GM19239 (cell line): ENCODE data around the gene CBLIF.
"Not testable (repeated sequence)": the region's sequence is repeated elsewhere in the genome, so short reads cannot be mapped to it uniquely, and the experiment has no call there.

ENCODE experiments used
- DNase-seq: peaks from one replicate; pipeline ENCODE4 v3.0.0; 2011; ENCODE audit warnings: low spot score; ENCODE audit not compliant: insufficient read length
- FAIRE-seq: peaks from 2 replicates; lab custom pipeline; 2011; peaks lifted over from hg19 to GRCh38; lab: Jason Lieb, UNC

The CBLIF gene

GRCh38 chr11:59845399-59845798 lies at the start of gene CBLIF:
CBLIF (minus strand) TSS chr11:59845499; CDS start chr11:59845453, 46 bp downstream.
- no peak for FAIRE-seq
- DNase-seq: no peak

DNA sequence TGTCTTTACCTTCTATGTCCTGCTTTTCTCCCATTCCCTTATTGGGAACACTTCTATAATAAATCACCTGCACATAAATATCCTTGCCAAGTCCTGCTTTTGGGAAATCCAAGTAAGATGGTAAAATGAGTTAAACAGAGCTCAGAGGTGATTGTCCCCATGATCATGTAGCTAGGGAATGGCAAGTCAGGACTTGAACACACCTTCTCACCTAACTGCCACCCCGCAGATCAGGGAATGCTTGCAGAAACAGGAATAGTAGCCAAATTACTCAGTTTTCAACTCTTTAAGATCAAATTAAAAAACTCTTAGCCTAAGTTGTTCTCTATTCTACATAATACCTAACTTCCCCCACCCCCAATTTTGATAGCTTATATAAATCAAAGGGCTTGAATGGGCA lies 49.3 kb upstream of the CBLIF start:
- no peak for DNase-seq
- FAIRE-seq: no peak

- no peak for FAIRE-seq
- DNase-seq: no peak
These were observed 46.5 kb upstream of the CBLIF start for GRCh38 chr11:59891781-59892181.

DNA sequence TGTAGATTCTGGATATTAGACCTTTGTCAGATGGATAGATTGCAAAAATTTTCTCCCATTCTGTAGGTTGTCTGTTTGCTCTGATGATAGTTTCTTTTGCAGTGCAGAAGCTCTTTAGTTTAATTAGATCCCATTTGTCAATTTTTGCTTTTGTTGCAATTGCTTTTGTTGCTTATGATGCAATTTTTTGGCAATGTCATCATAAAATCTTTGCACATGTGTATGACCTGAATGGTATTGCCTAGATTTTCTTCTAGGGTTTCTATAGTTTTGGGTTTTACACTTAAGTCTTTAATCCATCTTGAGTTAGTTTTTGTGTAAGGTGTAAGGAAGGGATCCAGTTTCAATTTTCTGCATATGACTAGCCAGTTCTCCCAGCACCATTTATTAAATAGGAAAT lies 41.9 kb upstream of the CBLIF start:
- not testable (repeated sequence) for DNase-seq, FAIRE-seq

DNA sequence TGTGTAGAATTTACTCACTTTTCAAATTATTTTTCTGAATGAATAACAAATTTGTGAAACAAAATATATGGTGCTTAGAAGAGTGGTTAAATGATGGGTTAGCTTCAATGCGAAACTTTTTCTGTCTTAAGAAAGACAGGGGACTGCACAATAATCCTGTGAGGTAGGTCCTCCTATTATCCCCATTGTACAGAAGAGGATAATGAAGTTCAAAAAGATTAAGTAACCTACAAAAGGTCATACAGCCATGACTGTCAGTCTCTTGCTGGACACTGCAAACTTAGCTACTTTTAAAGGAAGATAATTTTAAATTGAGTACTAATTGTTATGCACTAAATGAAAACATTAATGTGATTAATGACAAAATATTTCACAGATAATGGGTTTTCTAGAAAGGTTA lies 38.3 kb upstream of the CBLIF start:
- no peak for DNase-seq
- FAIRE-seq: no peak

DNA sequence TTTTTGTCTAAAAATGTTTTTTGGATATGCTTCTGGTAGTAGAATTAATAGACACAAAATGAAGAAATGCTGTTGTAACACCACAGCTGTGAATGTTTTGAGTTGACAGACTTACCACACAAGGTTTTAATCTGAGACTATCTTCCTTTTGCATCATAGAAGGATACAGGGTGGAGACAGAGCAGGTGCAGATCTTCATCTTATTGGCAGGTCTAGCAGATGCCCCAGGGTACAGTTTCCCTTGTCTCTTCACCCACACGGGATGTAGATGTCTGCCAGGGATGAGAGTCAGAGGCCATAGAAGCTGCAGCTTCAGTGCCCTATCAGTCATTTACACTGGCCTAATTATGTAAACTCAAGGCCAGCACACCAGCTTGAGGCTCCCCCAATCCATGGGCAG lies 34.3 kb upstream of the CBLIF start:
- FAIRE-seq: no peak
- DNase-seq: no peak

- FAIRE-seq: no peak
- DNase-seq: no peak
These were observed 33.3 kb upstream of the CBLIF start, which contains the start of gene OOSP3 for GRCh38 chr11:59878575-59878974. OOSP3 (plus strand) TSS chr11:59878782; CDS start chr11:59878809, 27 bp downstream.

GRCh38 chr11:59877784-59878183 lies 32.5 kb upstream of the CBLIF start:
- DNase-seq (no peak), FAIRE-seq (no peak)

- FAIRE-seq: no peak
- no peak for DNase-seq
These were observed 32.0 kb upstream of the CBLIF start for GRCh38 chr11:59877325-59877724.

- FAIRE-seq (no peak), DNase-seq (no peak)
These were observed 30.7 kb upstream of the CBLIF start for GRCh38 chr11:59875856-59876519.

GRCh38 chr11:59872076-59872475 lies 26.8 kb upstream of the CBLIF start:
- DNase-seq (no peak), FAIRE-seq (no peak)

GRCh38 chr11:59867946-59868345 lies 22.6 kb upstream of the CBLIF start:
- DNase-seq (no peak), FAIRE-seq (no peak)

DNA sequence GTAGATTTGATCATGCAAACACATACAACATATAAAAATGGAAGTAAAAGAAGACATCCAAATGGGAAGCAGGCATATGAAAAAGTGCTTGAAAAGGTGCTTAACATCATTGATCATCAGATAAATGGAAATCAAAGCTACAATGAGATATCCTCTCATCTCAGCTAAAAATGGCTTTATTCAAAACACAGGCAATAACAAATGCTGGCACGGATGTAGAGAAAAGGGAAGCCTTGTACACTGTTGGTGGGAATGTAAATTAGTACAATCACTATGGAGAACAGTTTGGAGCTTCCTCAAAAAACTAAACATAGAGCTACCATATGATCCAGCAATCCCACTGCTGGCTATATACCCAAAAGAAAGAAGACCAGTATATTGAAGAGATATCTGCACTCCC lies 21.5 kb upstream of the CBLIF start:
- DNase-seq (no peak), FAIRE-seq (no peak)

GRCh38 chr11:59866397-59866796 lies 21.1 kb upstream of the CBLIF start, which contains the start of gene TCN1:
TCN1 (minus strand) TSS chr11:59866487; CDS start chr11:59866470, 17 bp downstream.
- FAIRE-seq (no peak), DNase-seq (no peak)

DNA sequence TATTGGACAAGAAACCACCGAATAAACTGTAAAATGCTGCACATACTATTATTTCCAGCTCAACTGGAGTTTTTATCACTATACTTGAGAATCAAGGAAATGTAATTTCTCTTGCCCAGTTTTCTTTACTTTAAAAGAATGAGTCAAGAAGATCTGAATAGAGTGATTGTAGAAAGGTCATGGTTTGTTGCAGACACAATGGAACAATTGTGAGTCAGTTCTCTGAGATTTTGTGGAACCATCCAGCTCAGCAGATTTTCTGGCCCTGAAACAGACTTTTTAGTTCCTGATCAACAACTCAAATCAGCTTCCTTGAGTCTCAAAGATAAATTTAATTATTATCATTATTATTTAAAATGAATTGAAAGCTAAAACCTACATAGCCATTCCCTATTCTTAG lies 19.7 kb upstream of the CBLIF start:
- FAIRE-seq (no peak), DNase-seq (no peak)

DNA sequence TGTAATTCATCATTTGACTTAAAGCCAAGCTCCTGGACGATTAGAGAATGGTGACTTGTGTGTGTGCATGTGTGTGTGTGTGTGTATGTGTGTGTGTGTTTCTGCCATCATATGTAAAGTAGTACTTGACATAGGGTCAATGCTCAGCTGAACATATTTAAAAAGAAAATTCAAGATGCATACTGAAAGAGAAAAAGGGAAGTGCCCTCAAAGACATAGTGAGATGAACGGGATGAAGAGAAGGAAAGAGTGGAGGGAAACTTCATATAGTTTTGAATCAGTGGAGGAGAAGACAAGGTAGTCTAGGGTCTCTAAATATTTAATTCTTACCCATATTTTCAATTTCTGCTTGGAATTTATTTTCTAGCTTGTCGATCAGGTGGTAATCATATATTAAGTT lies 17.0 kb upstream of the CBLIF start:
- FAIRE-seq (no peak), DNase-seq (no peak)

DNA sequence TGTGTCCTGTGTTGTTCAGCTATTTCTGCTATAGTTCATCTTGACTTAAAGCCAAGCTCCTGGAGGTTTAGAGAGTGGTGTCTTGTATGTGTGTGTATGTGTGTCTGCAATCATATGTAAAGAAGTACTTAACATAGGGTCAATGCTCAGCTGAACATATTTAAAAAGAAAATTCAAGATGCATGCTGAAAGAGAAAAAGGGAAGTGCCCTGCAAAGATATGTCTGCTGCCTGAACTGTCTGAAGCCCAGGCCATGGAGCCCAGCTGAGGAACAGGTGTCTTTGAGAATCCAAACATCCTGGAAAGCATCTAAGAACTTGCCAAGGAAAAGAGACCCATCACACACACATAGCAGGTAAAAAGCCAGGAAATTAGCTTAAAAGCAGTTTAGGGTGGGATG lies 14.4 kb upstream of the CBLIF start:
- FAIRE-seq: peak; percentile 11
- no peak for DNase-seq

GRCh38 chr11:59857439-59858434 lies 12.4 kb upstream of the CBLIF start:
- DNase-seq: no peak
- no peak for FAIRE-seq

- no peak for FAIRE-seq
- no peak for DNase-seq
These were observed 9.6 kb upstream of the CBLIF start for GRCh38 chr11:59854871-59855270.

DNA sequence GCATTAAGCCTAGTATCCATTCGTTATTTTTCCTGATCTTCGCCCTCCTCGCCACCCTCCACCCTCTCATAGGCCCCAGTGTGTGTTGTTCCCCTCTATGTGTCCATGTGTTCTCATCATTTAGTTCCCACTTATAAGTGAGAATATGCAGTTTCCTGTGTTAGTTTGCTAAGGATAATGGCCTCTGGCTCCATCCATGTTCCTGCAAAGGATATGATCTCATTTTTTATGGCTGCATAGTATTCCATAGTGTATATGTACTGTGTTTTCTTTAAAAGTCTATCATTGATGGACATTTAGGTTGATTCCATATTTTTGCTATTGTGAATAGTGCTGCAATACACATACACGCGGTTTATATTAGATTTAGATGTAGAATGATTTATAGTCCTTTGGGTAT lies 6.1 kb upstream of the CBLIF start:
- DNase-seq, FAIRE-seq: not testable (repeated sequence)

DNA sequence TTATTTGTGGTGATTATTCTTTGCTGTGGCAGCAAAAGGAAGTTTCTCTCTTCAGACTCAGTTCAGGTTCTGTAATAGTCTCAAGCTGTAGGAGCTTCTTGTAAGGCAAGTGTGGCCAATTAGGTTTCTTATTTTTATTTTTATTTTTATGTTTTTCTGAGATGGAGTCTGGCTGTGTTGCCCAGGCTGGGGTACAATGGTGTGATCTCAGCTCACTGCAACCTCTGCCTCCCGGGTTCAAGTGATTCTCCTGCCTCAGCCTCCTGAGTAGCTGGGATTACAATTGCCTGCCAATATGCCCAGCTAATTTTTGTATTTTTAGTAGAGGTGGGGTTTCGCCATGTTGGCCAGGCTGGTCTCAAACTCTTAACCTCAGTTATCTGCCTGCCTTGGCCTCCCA lies 4.3 kb upstream of the CBLIF start:
- FAIRE-seq, DNase-seq: not testable (repeated sequence)
